Upper lobe of left lung (tissue), 6 donors: ENCODE results near the gene CDH13. TPM values are rescaled to one million over a fixed set of nuclear protein-coding genes. Genes with fewer than 3 reads are reported as not detected.

Experiments
- ATAC-seq, 2 donors: fragments of 200-7000 bp; cut with Tn5 transposase; one replicate each; pipeline ENCODE4 v1.9.1; 2022; ENCODE audit warnings: mild to moderate bottlenecking in 2 of 2, moderate library complexity in 2 of 2; ENCODE audit not compliant: low FRiP score in 2 of 2
- DNase-seq, 2 donors: peaks; one replicate each; pipeline ENCODE4 v3.0.0-alpha.2; 2019 to 2020
- H3K27ac ChIP-seq, 4 donors: fragments of 200-600 bp; sonication (generic); one replicate each; pipeline ENCODE4 v1.5.1; 2016 to 2019
- H3K27me3 ChIP-seq, 4 donors: fragments of 200-600 bp; sonication (generic); one replicate each; pipeline ENCODE4 v1.5.1; 2017 to 2019
- H3K36me3 ChIP-seq, 4 donors: fragments of 200-600 bp; sonication (generic); one replicate each; pipeline ENCODE4 v1.5.1; 2016 to 2019
- H3K4me1 ChIP-seq, 4 donors: fragments of 200-600 bp; sonication (generic); one replicate each; pipeline ENCODE4 v1.5.1; 2018 to 2019
- H3K4me3 ChIP-seq, 4 donors: fragments of 200-600 bp; sonication (generic); one replicate each; pipeline ENCODE4 v1.5.1; 2017 to 2019; ENCODE audit warnings: mild to moderate bottlenecking in 2 of 4, moderate library complexity in 1 of 4
- H3K9me3 ChIP-seq, 4 donors: fragments of 200-600 bp; sonication (generic); one replicate each; pipeline ENCODE4 v1.5.1; 2018 to 2019
- CTCF ChIP-seq, 6 experiments: fragments of 450-650 bp in 4 of 6; fragments of 200-600 bp in 2 of 6; sonication (generic) in 2 of 6; IDR thresholded peaks; one replicate each; pipeline ENCODE4 v1.5.1; 2016 to 2019; ENCODE audit warnings: antibody characterized with exemption in 6 of 6
- EP300 ChIP-seq, 4 donors: sonication (generic); formaldehyde crosslinking; IDR thresholded peaks; one replicate each; pipeline ENCODE4 v1.5.1; 2017; ENCODE audit warnings: antibody characterized with exemption in 4 of 4, control low read depth in 2 of 4
- POLR2A ChIP-seq, 4 donors: fragments of 450-650 bp; IDR thresholded peaks; one replicate each; pipeline ENCODE4 v1.5.1; 2016 to 2017; ENCODE audit warnings: antibody characterized with exemption in 4 of 4, mild to moderate bottlenecking in 2 of 4
- POLR2AphosphoS5 ChIP-seq, 2 donors: sonication (generic); formaldehyde crosslinking; IDR thresholded peaks; one replicate each; pipeline ENCODE4 v1.5.1; 2017; ENCODE audit warnings: antibody characterized with exemption in 2 of 2
- WGBS, 2 donors: methylation state at CpG; one replicate each; pipeline ENCODE4 v1.1.5; 2017 to 2018; 5-methylcytosine and 5-hydroxymethylcytosine counted together
- total RNA-seq, 6 donors: library from RNA; depleted of rRNA in 4 of 6; stranded (reverse); fragments of >200 nt in 4 of 6; gene quantifications; one replicate each; pipeline versions ENCODE4 v1.1.0 to v1.2.1, GENCODE V29; 2016 to 2021
- donor health status: DM: no; HTN: no; CAD: no; lungs with moderate emphysema.
- donor health status: DM: no; HTN: yes; CAD: no; lungs with severe emphysema.

CDH13 gene
- total RNA-seq, 6 donors from 2014 or later, result 11.3 to 39.8 (median 19.9) TPM

- Histone ChIP-seq H3K4me1 (no peaks in the 10 kb centered on the region), H3K4me3 (no peak overlapping the region), H3K27me3 (no peaks in the 10 kb centered on the region), H3K36me3 (no peaks in the 10 kb centered on the region), H3K27ac (no peak overlapping the region), H3K9me3 (no peaks in the 10 kb centered on the region)
- 85 to 89% methylated on average over 5 of the region's 5 CpGs for WGBS, 2 donors
- no peak for TF ChIP-seq POLR2AphosphoS5 (IDR thresholded peaks at IDR 0.05)
- no peak for TF ChIP-seq POLR2A (IDR thresholded peaks at IDR 0.05)
- TF ChIP-seq EP300 (IDR thresholded peaks at IDR 0.05), result no peak
- no peak for TF ChIP-seq CTCF (IDR thresholded peaks at IDR 0.05)
- ATAC-seq (no peak), DNase-seq (no peak)
Measured at GRCh38 chr16:82949016-82949415, 322.2 kb downstream of the CDH13 start.

GRCh38 chr16:82953517-82953916 lies 326.7 kb downstream of the CDH13 start:
- H3K9me3 ChIP-seq, result no peaks in the 10 kb centered on the region
- no peak overlapping the region for H3K27ac ChIP-seq
- H3K27me3 ChIP-seq, result no peaks in the 10 kb centered on the region
- no peaks in the 10 kb centered on the region for H3K4me1 ChIP-seq
- no peak overlapping the region for H3K4me3 ChIP-seq
- H3K36me3 ChIP-seq, result no peaks in the 10 kb centered on the region
- DNase-seq (no peak), ATAC-seq (no peak)
- WGBS, 2 donors, result 53 to 66% methylated on average over 2 of the region's 2 CpGs
- TF ChIP-seq POLR2AphosphoS5 (IDR thresholded peaks at IDR 0.05) (no peak), POLR2A (IDR thresholded peaks at IDR 0.05) (no peak), CTCF (IDR thresholded peaks at IDR 0.05) (no peak), EP300 (IDR thresholded peaks at IDR 0.05) (no peak)

GRCh38 chr16:82954224-82954929 lies 327.6 kb downstream of the CDH13 start:
- DNase-seq (no peak), ATAC-seq (no peak)
- Histone ChIP-seq H3K4me1 (no peaks in the 10 kb centered on the region), H3K27me3 (no peaks in the 10 kb centered on the region), H3K36me3 (no peaks in the 10 kb centered on the region), H3K9me3 (no peaks in the 10 kb centered on the region), H3K27ac (no peak overlapping the region), H3K4me3 (no peak overlapping the region)
- 83 to 86% methylated on average over 8 of the region's 8 CpGs for WGBS, 2 donors
- TF ChIP-seq CTCF (IDR thresholded peaks at IDR 0.05) (no peak), EP300 (IDR thresholded peaks at IDR 0.05) (no peak), POLR2A (IDR thresholded peaks at IDR 0.05) (no peak), POLR2AphosphoS5 (IDR thresholded peaks at IDR 0.05) (no peak)

- H3K9me3 ChIP-seq, result no peaks in the 10 kb centered on the region
- H3K4me1 ChIP-seq, result no peaks in the 10 kb centered on the region
- WGBS, 2 donors, result 83 to 86% methylated on average over 3 of the region's 3 CpGs
- H3K27me3 ChIP-seq, result no peaks in the 10 kb centered on the region
- DNase-seq (no peak), ATAC-seq (no peak)
- TF ChIP-seq POLR2A (IDR thresholded peaks at IDR 0.05), result no peak
- TF ChIP-seq EP300 (IDR thresholded peaks at IDR 0.05), result no peak
- TF ChIP-seq CTCF (IDR thresholded peaks at IDR 0.05), result no peak
- TF ChIP-seq POLR2AphosphoS5 (IDR thresholded peaks at IDR 0.05), result no peak
- H3K27ac ChIP-seq, result no peak overlapping the region
- no peaks in the 10 kb centered on the region for H3K36me3 ChIP-seq
- H3K4me3 ChIP-seq, result no peak overlapping the region
Measured at GRCh38 chr16:82955741-82956348, 329.1 kb downstream of the CDH13 start.

- ATAC-seq (no peak), DNase-seq (no peak)
- Histone ChIP-seq H3K9me3 (no peaks in the 10 kb centered on the region), H3K27me3 (no peaks in the 10 kb centered on the region), H3K27ac (no peak overlapping the region), H3K4me3 (no peak overlapping the region), H3K36me3 (no peaks in the 10 kb centered on the region), H3K4me1 (no peaks in the 10 kb centered on the region)
- 84 to 89% methylated on average over 3 of the region's 3 CpGs for WGBS, 2 donors
- TF ChIP-seq POLR2AphosphoS5 (IDR thresholded peaks at IDR 0.05), result no peak
- TF ChIP-seq POLR2A (IDR thresholded peaks at IDR 0.05), result no peak
- TF ChIP-seq CTCF (IDR thresholded peaks at IDR 0.05), result no peak
- TF ChIP-seq EP300 (IDR thresholded peaks at IDR 0.05), result no peak
Measured at GRCh38 chr16:82957212-82957611, 330.4 kb downstream of the CDH13 start.
